Measurements from ENCODE around the gene MAST4.

MAST4 gene

DNA sequence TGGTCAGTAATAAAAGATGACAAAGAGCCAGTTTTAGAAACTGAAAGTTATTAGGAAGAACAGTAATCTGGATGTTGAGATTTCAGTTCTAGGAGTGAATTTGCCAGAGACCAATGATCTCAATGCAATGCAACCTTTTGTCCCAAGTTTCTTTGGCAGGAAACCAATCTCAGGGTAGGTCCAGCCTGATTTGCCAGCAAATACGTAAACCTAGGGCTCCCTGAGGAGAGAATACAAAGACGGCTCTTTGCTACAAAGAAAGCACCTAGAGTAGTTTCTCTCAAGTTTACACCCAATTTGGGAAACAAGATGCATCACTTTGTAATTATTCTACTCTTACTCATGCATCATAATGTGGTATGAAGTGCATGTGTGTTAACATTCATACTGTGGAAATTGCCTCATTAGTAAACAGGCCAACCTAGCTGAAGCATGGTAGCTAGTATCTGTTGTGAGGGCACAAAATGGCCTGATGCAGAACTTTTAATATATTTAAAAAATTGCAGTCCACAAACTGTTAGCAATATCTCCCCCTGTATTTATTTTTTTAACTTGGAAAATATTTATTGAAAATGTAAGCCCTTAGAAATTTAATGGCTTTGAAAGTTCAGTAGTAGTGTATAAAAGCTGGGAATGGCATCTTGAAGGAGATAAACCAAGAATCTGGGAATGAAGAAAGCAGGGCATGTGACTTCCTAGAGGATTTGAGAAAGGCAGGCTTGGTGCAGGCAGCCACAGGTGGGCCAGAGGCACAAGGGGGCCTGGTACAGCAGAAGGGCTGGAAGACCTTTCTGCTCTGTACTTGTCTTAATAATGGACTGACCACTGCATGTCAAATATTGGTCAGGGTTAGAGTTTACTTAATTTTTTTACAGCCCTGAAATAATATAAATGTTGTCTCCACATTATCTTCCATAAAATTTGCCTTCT lies 59.5 kb downstream of the MAST4 start:
- no peaks in the 10 kb centered on the region for H3K36me3 ChIP-seq (ENCODE audit: control insufficient read depth, insufficient read depth, low read length)
- no peak overlapping the region for H3K4me3 ChIP-seq (replicated peaks; ENCODE audit: low read depth, low read length)
- TF ChIP-seq, protein P1, sequence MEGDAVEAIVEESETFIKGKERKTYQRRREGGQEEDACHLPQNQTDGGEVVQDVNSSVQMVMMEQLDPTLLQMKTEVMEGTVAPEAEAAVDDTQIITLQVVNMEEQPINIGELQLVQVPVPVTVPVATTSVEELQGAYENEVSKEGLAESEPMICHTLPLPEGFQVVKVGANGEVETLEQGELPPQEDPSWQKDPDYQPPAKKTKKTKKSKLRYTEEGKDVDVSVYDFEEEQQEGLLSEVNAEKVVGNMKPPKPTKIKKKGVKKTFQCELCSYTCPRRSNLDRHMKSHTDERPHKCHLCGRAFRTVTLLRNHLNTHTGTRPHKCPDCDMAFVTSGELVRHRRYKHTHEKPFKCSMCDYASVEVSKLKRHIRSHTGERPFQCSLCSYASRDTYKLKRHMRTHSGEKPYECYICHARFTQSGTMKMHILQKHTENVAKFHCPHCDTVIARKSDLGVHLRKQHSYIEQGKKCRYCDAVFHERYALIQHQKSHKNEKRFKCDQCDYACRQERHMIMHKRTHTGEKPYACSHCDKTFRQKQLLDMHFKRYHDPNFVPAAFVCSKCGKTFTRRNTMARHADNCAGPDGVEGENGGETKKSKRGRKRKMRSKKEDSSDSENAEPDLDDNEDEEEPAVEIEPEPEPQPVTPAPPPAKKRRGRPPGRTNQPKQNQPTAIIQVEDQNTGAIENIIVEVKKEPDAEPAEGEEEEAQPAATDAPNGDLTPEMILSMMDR (IDR thresholded peaks at IDR 0.05; ENCODE audit: insufficient read depth, low read length, poor library complexity, severe bottlenecking): no peak
- no peaks in the 10 kb centered on the region for H3K27me3 ChIP-seq (replicated peaks; ENCODE audit: control insufficient read depth, insufficient read depth, low read length)
- no peak for DNase-seq (ENCODE audit: extremely low read depth, insufficient read length)

- H3K27me3 ChIP-seq (replicated peaks; ENCODE audit: control insufficient read depth, insufficient read depth, low read length): no peaks in the 10 kb centered on the region
- DNase-seq (ENCODE audit: extremely low read depth, insufficient read length): no peak
- H3K4me3 ChIP-seq (replicated peaks; ENCODE audit: low read depth, low read length): no peak overlapping the region
- no peaks in the 10 kb centered on the region for H3K36me3 ChIP-seq (ENCODE audit: control insufficient read depth, insufficient read depth, low read length)
- TF ChIP-seq, protein P1 (IDR thresholded peaks at IDR 0.05; ENCODE audit: insufficient read depth, low read length, poor library complexity, severe bottlenecking): no peak
Measured at GRCh38 chr5:66658516-66658915, 62.3 kb downstream of the MAST4 start.

- TF ChIP-seq, protein P1 (IDR thresholded peaks at IDR 0.05; ENCODE audit: insufficient read depth, low read length, poor library complexity, severe bottlenecking): no peak
- no peaks in the 10 kb centered on the region for H3K27me3 ChIP-seq (replicated peaks; ENCODE audit: control insufficient read depth, insufficient read depth, low read length)
- DNase-seq (ENCODE audit: extremely low read depth, insufficient read length): no peak
Measured at GRCh38 chr5:66659780-66660179, 63.6 kb downstream of the MAST4 start.

GRCh38 chr5:66660396-66660795 lies 64.2 kb downstream of the MAST4 start:
- no peaks in the 10 kb centered on the region for H3K36me3 ChIP-seq (ENCODE audit: control insufficient read depth, insufficient read depth, low read length)
- TF ChIP-seq, protein P1 (IDR thresholded peaks at IDR 0.05; ENCODE audit: insufficient read depth, low read length, poor library complexity, severe bottlenecking): no peak
- DNase-seq (ENCODE audit: extremely low read depth, insufficient read length): no peak
- no peaks in the 10 kb centered on the region for H3K27me3 ChIP-seq (replicated peaks; ENCODE audit: control insufficient read depth, insufficient read depth, low read length)
- H3K4me3 ChIP-seq (replicated peaks; ENCODE audit: low read depth, low read length): no peak overlapping the region

More at GRCh38 chr5:66659780-66660179, 63.6 kb downstream of the MAST4 start:
- H3K4me3 ChIP-seq (replicated peaks; ENCODE audit: low read depth, low read length): no peak overlapping the region
- no peaks in the 10 kb centered on the region for H3K36me3 ChIP-seq (ENCODE audit: control insufficient read depth, insufficient read depth, low read length)

GRCh38 chr5:66661149-66661548 lies 65.0 kb downstream of the MAST4 start:
- H3K27me3 ChIP-seq (replicated peaks; ENCODE audit: control insufficient read depth, insufficient read depth, low read length): no peaks in the 10 kb centered on the region
- TF ChIP-seq, protein P1 (IDR thresholded peaks at IDR 0.05; ENCODE audit: insufficient read depth, low read length, poor library complexity, severe bottlenecking): no peak
- no peak overlapping the region for H3K4me3 ChIP-seq (replicated peaks; ENCODE audit: low read depth, low read length)
- DNase-seq (ENCODE audit: extremely low read depth, insufficient read length): no peak
- no peaks in the 10 kb centered on the region for H3K36me3 ChIP-seq (ENCODE audit: control insufficient read depth, insufficient read depth, low read length)

Measured in GM06990 (cell line).